SW480 (cell line): ENCODE data around the gene NKX1-2.

ENCODE experiments used
- DNase-seq: peaks from one replicate; pipeline ENCODE4 v3.0.0-alpha.2; 2016; ENCODE audit warnings: low spot score

Gene NKX1-2

DNA sequence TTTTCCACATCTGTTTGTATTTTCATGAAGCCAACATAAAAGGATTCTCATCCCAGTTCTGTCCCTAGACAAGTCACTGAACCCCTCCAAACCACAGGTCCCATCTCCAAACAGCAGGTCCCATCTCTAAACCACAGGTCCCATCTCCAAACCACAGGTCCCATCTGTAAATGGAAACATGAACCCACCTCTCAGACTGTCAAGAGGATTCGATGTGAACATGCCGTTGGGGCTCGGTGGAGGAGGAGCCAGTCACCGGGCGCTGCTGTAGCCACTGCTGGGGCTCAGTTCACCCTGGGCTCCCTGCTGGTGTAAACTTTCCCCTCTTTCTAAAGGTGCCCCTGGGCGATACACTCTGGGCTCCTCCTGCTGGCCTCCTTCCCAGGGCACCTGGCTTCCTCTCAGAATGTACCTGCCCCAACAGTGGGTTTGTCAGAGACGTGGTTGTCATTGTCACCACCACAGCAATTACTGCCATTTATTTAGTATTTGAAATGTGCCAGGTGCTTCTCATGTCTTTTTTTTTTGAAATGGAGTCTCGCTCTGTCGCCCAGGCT, 24.8 kb upstream of the NKX1-2 start:
- DNase-seq: no peak

DNA sequence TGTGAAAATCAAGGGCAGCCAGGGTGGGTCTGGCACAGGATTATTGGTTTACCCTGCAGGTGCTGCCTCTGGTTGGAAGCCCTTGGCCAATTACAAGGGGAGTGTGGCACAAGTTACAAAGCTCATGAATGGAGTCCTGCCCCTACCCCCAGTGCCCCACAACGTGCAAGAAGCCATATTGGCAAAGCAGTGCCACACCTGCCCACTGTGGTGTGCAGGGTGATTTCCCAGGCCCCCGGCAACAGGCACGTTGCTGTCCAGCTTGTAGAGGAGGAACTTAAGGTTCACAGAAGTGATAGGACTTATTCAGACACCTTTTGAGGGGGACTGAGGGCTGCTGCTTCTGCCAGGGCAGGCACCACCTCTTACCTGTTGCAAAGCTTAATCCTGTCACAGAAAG, 23.2 kb upstream of the NKX1-2 start:
- DNase-seq: no peak

DNA sequence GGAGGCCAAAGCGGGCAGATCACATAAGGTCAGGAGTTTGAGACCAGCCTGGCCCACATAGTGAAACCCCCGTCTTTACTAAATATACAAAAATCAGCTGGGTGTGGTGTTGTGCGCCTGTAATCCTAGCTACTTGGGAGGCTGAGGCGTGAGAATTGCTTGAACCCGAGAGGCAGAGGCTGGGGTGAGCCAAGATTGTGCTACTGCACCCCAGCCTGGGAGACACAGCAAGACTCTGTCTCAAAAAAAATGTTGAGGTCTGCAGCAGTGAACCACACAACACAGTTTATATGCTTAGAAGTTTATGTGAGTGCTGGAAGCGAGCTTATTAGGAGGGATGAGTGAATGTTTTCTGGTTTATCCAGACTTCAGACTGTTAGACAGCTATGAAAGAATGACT, 22.2 kb upstream of the NKX1-2 start:
- no peak for DNase-seq

DNA sequence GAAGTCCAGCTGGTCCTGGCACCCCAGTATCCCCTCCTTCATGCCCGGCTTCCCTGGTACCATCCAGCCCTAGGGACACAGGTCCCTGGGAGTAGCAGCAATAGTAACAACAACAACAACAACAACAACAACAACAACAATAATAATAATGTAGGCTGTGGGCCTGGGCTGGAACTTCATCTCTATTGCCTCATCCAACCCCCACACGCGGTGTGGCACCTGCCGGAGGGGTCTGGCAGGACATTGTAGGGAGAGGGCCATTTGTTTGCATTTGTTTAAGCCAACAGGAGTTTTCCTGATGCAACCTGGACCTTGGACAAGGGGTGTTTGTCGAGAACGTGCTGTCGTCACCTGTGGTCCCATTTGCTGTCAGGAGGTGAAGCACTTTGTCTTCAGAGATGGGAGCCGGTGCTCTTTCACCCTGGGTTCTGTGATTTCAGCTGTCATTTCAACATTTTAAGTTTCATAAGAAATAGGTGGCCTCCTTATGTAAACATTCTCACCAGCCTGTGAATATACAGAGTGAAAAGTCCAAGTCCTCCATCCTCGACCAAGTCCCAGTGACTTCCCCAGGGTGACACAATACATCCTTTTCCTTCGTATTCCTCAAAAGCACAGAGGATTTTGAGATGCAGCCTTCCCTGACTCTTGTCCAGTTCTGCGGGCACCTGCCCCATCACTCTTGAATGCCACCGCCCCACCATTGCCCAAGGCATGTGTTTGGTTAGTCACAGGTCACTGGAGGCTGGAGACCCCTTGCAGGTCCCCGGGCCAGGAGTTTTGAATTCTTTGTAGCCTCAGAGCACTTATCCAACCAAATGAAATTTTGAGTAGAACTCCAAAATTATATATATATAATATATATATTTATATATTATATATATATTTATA, 21.0 kb upstream of the NKX1-2 start:
- DNase-seq: no peak

DNA sequence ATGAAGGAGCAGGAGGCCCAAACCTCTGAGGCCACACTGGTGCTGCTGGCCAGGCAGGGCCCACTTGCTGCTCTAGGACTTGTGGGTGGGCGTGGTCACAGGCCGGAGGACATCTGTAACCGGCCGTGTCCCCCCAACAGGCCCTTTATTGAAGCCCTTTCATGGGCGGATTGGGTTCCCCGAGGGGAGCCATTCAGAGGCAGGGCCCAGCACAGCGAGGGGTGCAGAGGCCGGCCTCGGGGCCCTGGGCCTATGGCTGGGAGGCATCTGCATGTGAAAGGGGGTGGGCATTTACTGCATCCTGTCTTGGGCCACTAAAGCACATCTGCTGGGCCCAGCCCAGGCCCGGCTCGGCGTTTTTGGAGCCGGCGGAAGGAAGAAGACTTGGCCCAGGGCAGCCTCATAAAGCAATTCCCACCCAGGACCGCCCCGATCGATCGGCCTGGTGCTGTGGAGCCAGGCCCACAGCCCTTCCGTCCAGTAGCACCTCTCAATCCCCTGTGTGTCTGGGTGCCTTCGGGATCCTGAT, 20.2 kb upstream of the NKX1-2 start:
- no peak for DNase-seq

DNA sequence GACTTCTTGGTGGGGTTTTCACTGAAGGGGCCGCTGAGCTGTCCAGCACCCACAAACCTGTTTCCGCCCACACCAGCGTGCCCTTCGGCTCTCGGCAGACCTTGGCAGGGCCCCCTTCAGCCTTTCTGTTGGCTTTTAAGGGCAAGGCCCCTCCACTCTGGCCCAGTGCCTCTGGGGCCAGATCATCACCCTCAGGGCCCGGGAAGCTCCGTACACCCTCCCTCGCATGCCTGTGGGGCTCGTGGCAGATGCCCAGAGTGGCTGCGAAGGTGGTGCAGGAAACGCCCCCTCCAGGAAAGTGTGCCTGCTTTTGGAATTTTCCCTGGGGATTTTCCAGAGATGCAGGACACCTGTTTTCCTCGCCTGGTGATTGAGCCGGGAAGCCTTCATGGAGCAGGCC, 18.8 kb upstream of the NKX1-2 start:
- DNase-seq: no peak

DNA sequence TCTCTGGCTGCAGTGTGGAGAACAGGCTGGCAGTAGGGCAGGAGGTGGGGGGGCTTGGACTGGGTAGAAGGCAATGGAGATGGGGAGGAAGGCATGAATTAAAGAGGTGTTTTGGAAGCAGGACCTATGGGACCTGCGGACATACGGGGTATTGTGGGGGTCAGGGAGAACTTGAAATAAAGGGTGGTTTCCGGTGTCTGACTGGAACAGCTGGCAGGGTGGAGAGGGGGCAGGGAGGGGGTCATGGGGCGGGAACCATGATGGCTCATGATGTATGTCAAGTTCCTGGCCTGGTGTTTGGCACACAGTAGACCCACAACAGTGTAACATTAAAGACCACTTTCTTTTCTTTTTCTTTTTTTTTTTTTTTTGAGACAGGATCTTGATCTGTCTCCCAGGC, 17.3 kb upstream of the NKX1-2 start:
- DNase-seq: no peak

DNA sequence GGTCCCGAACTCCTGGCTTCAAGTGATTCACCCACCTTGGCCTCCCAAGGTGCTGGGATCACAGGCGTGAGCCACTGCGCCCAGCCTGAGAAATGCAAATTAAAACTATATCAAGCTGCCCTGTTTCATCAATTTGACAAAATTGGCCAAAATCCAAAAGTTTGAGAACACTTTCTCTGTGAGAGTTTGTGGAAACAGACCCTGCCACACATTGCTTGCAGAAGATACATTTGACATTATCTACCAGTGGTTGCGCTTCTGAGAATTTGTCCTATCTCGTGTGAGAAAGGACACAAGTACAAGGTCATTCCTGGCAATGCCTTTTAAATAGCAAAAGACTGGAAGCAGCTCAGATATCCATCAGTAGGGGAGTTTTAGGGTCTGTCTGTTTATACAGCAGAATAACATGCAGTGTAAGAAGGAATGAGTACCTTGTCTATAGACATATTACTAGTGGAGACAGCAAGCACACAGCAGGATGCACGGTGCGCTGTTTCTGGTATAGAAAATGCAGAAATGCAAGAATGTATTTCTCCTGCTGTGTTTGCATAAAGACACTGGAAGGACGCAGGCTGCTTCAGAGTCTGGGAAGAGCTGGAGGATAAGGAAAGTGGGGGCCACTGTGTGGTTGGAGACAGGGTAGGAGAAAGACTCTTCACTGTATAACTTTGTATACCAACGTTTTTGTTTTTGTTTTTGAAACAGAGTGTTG, 16.1 kb upstream of the NKX1-2 start:
- no peak for DNase-seq

DNA sequence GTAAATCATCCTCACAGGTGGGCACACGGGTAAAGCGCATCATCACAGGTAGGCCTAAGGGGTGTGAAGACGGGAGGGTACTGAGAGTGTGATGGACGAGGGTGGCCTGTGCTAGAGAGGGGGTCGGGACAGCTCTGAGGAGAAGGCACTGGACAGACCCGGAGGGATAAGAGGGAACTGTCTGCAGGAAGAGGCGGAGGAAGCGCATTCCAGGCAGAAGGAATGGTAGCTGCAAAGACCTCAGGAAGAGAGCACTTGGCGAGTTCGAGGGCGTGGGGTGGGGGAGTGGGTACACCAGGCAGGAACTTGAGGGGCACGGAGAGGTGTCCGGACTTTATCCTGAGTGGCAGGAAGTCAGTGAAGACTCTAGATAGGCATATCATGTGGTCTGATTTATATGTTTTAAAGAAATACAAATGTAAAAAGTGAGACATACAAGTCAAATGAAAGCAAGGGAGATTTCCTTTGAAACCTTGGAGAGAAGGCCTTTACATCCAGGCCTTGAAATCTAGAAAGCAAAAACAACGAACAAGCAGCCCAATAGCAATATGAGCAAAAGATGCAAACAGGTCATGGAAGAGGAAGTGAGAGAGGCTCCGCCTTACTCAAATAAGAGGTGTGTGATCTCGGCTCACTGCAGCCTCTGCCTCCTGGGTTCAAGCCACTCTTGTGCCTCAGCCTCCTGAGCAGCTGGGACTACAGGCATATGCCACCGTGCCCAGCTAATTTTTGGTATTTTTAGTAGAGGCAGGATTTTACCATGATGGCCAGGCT, 15.4 kb upstream of the NKX1-2 start:
- DNase-seq: no peak

DNA sequence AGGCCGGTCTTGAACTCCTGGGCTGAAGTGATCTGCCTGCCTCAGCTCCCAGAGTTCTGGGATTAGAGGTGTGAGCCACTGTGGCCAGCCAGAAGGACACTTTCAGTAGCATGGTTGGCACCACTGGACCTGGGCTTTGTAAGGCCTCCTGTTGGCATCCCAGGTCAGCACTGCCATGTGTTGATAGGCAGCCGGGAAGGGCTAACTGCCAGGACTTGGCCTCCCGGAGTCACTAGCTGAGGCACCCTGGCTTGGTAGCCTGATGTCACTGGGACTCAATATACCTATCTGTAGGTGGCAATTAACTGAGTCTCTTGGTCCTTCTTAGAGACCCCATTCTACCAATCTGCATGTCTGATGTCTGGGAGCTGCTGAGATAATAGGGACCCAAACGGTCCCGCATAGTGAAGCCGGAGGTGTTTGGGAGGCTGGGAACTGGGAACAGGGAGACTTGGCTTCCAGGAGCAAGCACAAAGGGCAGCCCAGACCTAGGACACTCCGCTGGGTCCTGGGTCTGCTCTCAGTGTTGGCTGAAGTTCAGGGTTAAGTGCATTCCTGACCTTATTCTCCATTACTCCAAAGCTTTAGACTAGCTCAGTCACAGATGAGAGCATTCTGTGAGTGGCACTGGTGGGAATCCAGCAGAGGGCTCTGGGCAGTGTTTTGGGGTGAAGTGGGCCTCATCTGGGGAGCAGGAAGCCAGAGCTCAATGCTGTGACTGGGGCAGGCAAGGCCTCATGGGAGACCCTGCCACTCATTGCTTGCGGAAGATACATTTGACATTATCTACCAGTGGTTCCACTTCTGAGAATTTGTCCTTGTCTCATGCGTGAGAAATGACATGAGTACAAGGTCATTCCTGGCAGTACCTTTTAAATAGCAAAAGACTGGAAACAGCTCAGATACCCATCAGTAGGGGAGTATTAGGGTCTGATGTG, 14.5 kb upstream of the NKX1-2 start:
- DNase-seq: no peak

DNA sequence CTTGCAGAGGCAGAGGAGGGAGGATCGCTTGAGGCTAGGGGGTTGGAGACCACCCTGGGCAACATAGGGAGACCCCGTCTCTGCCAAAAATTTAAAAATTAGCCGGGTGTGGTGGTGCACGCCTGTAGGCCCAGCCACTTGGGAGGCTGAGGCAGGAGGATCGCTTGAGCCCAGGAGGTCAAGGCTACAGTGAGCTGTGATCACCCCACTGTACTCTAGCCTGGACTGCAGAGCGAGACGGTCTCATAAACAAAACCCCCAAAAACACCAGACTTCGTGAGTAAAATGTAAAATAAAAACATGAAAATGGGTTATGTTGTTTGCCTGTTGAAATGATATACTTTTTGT, 12.5 kb upstream of the NKX1-2 start:
- no peak for DNase-seq

DNA sequence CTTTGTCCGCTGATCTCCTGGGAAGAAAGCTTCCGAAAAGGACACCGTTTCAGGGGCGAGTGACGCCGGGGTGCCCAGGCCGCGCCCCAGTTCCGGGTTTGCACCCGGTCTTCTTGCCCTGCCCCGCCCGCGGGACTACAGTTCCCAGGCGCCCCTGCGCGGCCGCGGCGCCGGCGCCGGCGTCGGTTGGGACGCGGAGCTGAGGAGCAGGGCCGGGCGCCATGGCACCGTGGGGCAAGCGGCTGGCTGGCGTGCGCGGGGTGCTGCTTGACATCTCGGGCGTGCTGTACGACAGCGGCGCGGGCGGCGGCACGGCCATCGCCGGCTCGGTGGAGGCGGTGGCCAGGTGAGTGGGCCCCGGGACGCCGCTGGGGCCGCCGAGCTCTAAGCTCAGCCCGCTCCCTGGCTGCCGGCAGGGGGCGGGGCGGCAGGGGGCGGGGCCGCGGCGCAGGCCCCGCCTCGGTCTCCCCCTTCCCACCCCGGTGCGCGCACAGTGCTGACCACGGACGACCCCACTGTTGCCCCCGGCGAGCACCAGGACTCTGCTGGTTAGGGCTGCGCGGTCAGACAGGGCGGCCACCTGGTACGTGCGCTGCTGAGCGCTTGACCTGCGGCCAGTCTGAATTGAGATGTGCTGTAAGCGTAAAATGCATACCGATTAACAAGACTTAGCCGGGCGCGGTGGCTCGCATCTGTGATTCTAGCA, 12.0 kb upstream of the NKX1-2 start, which contains the start of gene LHPP:
Gene LHPP, plus strand, starts transcription at position 182 of the 706 bp plus-strand sequence. Its CDS starts 40 bp downstream, at position 222.
- peak; percentile 70 for DNase-seq

DNA sequence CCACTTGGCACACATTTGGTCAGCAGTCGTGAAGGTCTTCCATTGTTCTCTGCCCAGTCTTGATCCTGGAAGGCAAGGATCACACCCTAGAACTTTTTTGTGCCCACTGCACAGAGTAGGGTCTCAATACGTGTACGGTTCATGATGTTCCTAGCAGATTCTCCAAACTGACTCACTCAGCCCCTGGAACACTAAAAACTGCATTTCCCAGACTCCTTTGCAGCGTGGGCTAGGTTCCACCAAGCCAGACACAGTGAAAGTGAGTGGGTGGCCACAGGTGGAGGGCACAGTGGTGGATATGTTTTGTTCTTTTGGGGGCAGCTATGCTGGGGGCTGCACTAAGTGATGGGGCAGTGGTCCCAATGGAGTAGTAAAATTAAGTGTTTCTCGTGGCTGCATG, 10.3 kb upstream of the NKX1-2 start:
- no peak for DNase-seq

DNA sequence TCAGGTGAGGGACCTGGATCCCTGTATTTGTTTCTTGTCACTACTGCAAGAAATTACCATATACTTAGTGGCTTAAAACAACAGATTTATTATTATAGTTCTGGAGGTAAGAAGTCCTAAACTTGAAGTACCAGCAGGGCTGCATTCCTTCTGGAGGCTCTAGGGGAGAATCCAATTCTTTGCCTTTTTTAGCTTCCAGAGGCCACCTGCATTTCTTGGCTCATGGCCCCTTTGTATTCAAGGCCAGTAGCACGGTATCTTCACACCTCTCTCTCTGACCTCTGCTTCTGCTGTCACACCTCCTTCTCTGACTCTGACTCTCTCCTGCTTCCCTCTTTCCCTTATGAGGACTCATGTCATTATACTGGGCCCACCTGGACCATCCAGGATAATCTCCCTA, 9.6 kb upstream of the NKX1-2 start:
- DNase-seq: no peak

DNA sequence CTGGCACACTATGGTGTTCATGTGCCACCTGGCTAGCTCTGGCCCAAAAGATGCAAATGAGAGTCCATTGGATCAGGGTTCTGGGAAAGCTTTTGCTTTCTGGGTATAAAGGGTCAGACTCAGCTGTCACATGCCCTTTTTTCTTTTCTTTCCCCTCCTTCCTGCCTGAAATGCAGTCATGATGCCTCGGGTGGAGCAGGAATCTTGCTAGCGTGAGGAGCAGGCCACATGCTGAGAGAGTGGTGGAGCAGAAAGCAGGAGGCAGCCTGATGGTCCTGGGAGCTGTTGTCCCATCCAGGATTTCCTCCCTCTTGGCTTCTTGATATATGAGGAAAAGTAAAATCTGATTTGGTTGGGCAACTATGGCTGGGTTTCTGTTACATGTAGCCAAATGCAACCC, 9.1 kb upstream of the NKX1-2 start:
- DNase-seq: no peak

DNA sequence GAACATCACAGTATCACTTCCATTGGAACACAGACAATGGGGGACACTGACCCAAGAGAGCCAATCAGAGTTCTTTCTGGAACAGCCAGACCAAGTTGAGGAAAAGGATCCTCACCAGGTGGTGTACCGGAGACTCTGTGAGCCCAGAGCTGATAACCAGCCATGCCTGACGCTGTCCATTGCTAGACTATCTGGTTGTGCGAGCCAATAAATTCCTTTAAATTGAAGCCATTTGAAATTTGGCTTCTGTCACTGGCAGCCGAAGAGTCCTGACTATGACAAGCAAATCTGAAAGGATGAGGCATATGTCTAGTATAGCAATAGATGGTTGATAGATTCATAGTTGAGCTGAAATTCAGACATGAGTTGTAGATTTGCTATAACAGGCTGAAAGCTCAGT, 8.6 kb upstream of the NKX1-2 start:
- no peak for DNase-seq

DNA sequence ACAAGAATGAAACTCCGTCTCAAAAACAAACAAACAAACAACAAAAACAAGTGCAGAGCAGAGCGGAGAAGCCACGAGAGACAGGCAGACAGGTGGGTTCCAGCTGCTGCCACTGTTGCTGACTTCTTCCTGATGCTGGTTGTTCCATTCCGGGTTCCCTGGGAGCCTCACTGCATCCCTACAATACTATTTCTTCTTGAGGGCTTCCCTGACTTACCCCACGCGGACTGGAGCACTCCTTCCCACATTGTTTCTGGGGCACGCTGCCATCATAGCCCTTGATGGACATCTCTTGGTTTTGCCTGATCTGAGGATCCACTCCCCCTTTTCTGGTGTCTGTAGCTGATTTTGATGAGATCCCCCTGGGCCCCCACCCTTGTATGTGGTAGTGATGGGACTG, 5.6 kb upstream of the NKX1-2 start:
- DNase-seq: no peak

DNA sequence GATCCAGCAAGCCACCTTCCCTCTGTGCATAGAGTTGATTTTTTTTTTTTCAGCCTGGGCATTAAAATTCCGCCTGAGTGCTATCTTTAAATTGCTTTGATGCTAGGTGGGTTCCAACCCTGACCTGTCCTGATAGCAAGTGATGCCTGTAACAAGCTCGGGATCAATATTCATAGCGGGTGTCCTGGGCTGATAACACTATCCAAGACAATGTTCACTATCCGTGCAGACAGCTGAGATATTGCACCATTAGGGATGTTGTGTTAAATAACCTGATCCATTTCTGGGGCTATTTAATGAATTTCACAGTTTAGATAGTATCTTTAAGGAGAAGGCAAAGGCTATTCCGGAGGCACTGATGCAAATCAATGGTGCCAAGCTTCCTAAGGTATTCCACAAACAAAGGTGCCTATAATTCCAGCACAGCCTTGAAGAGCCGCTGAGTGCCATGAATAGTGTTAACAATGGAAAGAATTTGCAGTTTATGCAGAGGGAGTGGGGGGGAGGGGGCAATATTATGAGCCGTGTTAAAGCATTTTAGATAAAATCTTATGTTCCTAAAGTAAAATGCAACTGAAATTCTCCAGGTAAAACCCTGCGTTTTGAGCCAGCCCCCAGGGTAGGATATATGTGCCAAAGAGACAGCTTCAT, 4.2 kb upstream of the NKX1-2 start:
- DNase-seq: no peak

DNA sequence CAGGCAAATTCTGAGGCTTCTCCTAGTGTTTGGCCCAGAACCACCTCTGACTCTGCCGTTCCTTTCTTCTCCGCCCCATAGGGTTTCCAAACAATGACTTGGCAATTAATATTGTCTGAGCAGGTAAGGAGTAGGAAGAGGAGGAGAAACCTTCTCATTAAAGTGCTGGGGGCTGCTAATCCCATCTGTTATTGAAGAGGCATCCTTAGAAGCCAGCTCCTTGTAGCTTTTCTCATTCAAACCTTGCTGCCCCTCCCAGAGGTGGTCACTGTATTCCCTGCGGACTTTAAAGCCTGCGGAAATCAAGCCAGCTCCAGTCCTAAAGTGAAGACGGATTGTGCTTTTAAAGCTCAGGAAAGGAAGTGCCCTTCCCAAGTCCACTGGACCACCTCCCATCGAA, 1.4 kb upstream of the NKX1-2 start:
- DNase-seq: no peak

DNA sequence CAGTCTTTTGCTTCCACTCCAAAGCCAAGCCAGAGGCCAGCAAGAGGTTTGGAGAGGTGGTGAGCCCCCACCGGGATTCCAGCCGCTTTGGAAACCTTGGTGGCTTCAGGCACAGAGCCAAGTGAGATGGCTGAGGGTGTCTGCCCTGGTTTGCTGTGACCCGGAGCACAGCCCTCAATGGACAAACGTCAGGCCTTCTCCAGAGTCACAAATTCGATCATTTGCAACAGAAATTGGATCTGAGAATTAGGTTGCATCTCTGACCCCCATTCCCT, 885 bp upstream of the NKX1-2 start:
- DNase-seq: no peak
